AG10803 (cell line): Measurements from ENCODE around the gene USP20.

ENCODE experiments used
- DNase-seq: peaks from one replicate; pipeline ENCODE4 v3.0.0; 2010; ENCODE audit warnings: low read depth
- H3K4me3 ChIP-seq: 2 replicates; pipeline ENCODE4 v1.5.1; 2011; ENCODE audit warnings: mild to moderate bottlenecking, low read length, control low read depth
- CTCF ChIP-seq: conservative IDR thresholded peaks from 2 replicates; pipeline ENCODE4 v1.5.1; 2011; ENCODE audit warnings: mild to moderate bottlenecking, low read length, control low read depth, inconsistent platforms

The USP20 gene

GRCh38 chr9:129901993-129902739 lies 66.9 kb downstream of the USP20 start:
- no peak overlapping the region for H3K4me3 ChIP-seq
- no peak for TF ChIP-seq CTCF
- no peak for DNase-seq

- H3K4me3 ChIP-seq, result no peak overlapping the region
- no peak for DNase-seq
- no peak for TF ChIP-seq CTCF
These were observed 67.5 kb downstream of the USP20 start for GRCh38 chr9:129902740-129903134.

GRCh38 chr9:129904734-129905133 lies 69.5 kb downstream of the USP20 start:
- TF ChIP-seq CTCF, result no peak
- no peak for DNase-seq
- no peak overlapping the region for H3K4me3 ChIP-seq

GRCh38 chr9:129906298-129906697 lies 71.0 kb downstream of the USP20 start:
- no peak for TF ChIP-seq CTCF
- DNase-seq, result no peak
- H3K4me3 ChIP-seq, result no peak overlapping the region

GRCh38 chr9:129907201-129907600 lies 71.9 kb downstream of the USP20 start:
- H3K4me3 ChIP-seq, result no peak overlapping the region
- no peak for TF ChIP-seq CTCF
- DNase-seq, result no peak

- H3K4me3 ChIP-seq, result no peak overlapping the region
- no peak for TF ChIP-seq CTCF
- no peak for DNase-seq
These were observed 73.6 kb downstream of the USP20 start for GRCh38 chr9:129908906-129909305.

GRCh38 chr9:129909851-129910250 lies 74.6 kb downstream of the USP20 start:
- TF ChIP-seq CTCF, result no peak
- no peak overlapping the region for H3K4me3 ChIP-seq

More at GRCh38 chr9:129909851-129910250, 74.6 kb downstream of the USP20 start:
- DNase-seq, result no peak
